ENCODE results near the gene RPL22.

DNA sequence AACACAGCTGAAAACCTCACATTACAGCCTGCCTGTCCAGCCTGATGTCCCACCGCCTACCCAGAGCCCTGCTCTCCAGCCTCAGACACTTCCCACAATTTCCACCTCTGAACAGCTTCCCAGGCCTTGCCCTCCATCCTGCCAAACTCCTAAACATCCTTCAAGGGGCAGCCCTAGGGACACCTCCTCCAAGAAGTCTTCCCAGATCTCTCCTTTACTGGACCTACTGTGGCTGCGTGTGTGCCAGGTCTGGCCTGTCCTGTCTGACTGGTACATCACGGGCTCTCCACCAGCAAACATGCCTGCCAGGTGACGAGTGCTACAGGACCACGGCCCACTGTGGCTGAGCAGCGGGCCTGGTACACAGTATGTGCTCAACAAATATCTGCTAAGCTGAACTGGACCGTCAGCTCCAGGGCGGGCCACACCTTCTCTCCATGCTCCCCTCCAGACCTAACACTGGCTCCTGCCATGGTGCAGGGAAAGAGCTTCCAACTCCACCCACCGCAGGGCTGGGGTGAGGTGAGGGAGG lies 48.0 kb downstream of the RPL22 start:
- TF ChIP-seq, protein P1, sequence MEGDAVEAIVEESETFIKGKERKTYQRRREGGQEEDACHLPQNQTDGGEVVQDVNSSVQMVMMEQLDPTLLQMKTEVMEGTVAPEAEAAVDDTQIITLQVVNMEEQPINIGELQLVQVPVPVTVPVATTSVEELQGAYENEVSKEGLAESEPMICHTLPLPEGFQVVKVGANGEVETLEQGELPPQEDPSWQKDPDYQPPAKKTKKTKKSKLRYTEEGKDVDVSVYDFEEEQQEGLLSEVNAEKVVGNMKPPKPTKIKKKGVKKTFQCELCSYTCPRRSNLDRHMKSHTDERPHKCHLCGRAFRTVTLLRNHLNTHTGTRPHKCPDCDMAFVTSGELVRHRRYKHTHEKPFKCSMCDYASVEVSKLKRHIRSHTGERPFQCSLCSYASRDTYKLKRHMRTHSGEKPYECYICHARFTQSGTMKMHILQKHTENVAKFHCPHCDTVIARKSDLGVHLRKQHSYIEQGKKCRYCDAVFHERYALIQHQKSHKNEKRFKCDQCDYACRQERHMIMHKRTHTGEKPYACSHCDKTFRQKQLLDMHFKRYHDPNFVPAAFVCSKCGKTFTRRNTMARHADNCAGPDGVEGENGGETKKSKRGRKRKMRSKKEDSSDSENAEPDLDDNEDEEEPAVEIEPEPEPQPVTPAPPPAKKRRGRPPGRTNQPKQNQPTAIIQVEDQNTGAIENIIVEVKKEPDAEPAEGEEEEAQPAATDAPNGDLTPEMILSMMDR (conservative IDR thresholded peaks at IDR 0.05 in 1 of 2, IDR thresholded peaks at IDR 0.05 in 1 of 2; ENCODE audit: extremely low read depth in 1 of 2, insufficient read depth in 1 of 2, low read depth in 1 of 2, low read length in 2 of 2): no peak
- TF ChIP-seq EZH2 (IDR thresholded peaks at IDR 0.05; ENCODE audit: borderline replicate concordance, low read length): no peak
